Activated CD4-positive, CD25-positive, alpha-beta regulatory T cell treated with anti-CD3 and anti-CD28 coated beads, Interleukin-2, amount 50 U/mL, for 72 hours (primary cell): ENCODE data around the gene EMC1.

Experiments
- DNase-seq: peaks from one replicate; pipeline ENCODE4 v3.0.0; 2021

EMC1 gene

DNA sequence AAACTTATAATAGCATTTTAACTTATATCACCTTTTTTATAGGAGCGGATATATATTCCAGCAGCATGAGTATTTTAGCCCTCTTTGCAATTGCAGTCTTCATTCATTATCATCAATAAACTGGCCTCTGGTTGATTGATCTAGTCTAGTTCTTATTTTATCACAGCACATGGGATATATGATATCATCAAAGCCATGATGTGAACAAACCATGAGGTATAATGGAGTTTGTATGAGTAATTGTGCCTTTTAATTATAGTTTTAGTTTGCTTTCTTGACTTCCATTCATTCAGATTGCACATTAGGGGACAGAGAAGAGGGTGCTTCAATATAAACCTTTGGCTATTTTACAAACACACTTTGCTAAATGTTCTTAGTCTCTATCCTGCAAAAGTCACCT is 37.7 kb downstream of the EMC1 start:
- DNase-seq, result no peak

DNA sequence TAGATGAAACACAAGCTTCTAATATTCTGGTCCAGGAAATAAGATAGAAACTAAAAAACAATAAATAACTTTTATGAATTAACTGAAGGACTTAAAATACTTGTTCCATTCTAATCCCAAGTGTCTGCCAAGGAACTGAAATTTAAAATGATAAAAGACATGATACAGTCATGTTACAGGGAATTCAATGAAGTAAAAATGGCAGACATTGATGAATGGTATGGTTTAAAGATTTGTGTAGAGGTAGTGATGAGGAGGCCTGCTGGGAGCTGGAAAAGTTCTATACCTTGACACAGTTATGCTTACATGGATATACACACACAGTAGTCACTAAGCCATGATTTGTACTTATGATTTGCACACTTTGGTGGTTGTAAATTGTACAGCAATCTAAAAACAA is 39.2 kb downstream of the EMC1 start:
- no peak for DNase-seq

DNA sequence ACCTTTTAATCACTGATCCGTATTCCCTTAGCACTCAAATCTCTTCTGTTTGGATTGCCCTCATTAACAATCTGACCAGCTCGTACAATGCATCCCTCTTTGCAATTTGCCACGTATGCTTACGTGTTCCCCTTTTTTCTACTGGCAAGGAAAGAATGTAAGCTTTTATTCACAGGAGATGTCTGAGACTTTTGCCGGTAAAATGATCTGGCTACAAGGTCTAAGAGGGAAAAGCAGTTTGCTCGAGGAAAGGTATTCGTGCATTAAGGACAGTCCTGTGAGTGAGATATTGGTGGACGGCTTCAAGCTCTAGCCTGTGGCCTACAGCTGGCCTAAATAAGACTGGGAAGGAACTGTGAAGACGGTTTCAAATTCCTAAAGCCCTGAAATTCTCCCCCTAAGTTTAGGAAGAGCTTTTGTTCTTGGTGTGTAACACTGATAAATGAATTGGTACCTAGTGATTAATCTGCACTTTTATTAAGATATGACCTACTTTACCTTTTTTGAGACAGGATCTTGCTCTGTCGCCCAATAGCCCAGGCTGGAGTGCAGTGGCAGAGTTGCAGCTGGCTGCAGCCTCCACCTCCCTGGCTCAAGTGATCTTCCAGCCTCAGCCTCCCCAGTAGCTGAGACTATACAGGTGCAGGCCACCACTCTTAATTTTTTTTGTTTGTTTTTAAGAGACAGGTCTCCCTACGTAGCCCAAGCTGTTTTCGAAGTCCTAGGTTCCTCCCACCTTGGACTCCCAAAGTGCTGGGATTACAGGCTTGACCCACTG is 40.4 kb downstream of the EMC1 start:
- DNase-seq, result no peak

DNA sequence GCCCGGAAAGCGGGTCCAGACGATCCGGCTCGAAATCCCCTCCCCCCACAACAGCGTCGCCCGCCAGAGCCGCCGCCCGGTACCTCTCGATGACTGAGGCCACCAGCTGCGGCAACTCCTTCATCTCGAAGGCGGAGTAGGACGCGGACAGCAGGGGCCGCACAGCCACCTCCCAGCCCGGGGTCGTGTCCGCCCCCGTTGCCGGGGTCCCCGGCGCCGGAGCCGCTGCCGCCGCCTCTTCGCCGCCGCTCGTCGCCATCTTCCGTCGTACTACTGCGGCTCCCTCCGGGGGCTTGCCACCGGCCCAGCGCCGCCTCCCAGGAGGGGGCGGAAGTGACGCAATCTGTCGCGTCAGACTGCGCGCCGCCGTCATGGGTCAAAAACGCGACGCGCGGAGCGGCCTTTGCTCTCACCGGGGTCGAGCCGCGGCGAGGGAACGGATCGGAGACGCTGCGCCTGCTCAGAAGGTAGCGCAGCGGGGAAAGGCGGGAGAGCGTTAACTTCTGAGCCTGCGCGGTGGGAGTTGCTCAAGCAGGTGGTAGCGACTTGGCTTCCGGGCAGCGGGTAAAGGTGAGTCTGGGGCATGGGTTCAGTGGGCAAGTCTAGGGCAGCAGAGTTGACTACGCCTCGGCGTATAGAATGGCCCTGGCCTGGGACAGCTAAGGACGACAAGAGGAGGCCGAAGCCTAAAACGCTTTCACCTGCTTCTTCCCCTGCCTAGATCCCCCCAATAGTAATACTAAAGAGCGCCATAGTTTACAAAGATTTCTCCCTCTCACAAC is 41.1 kb downstream of the EMC1 start, which contains the start of gene UBR4:
Gene UBR4, minus strand, starts transcription at position 277 of the 782 bp plus-strand sequence. Its CDS starts 18 bp downstream, at position 259.
- DNase-seq, result peak; percentile 97

DNA sequence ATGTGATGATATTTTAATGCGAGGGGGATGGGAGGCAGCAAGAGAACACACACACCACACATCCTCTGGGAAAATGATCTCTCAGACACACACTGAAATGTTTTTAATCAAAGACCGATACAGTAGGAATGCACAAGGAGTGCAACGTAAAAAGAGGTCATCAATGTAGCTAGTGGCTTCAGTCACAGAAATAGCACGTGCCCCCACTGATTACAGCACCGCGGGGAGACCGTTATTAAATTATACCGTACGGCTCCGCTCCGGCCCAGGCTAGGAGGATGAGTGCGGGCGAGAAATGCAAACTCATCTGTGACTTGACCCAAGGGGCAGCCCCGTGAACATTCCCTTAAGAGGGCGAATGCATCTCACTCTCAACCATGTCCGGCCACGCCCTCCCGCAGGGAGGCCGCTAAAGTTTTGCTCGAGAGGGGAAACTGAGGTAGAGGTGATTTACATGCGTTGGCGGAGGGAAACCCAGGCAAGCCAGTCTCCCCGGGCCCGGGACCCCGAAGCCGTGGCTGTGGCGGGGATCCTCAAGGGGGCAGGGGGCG is 41.8 kb downstream of the EMC1 start:
- DNase-seq, result peak; percentile 78

DNA sequence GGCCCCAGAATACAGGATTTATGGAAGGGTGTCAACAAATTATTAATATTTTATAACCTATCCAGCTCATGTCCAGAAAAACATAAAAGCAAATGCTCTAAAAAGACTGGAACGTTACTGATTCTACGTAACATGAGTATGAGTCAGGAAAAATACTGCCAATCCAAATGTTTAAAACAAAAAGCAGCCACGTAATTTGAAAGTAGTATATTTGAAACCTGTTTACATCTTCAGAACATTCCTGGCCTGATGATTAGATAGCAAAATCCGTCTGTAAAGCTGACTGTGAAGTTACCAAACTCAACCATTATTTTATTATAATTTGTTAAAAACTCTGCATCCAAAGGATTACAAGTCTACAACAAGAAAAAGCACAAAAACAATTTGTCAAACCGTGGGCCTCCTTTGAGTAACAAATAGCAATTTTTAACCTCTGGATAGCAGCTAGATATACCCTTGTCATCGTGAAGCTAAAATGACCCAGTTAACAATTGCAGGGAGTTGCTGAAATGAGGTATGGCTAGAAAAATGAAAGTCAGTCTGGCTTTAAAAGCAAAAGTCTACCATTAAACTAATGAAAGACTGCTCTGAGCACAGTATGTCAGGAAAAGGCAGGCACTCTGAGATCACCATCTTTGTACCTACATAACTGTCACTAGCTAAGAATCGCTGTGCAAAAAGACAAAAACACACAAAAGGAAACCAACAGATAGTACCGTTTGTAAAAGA is 42.5 kb downstream of the EMC1 start:
- DNase-seq, result no peak

DNA sequence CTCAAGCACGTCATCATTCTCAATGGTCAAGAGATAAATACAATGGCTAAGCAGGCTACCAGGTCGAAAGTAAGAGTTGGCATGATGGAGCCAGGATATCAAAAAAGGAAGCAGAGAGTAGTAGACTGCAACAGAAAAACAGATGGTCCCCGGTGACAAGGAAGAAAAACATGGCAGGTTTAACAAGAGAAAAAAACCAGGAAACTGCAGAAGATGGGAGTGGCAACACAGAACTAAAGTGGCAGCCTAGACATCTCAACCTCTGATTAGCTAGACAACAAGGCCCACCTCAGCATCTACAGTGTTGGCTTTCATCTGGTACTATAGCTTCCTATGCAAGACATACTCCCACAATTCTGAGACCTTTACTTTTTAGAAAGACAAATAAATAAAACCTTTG is 44.4 kb downstream of the EMC1 start:
- no peak for DNase-seq

DNA sequence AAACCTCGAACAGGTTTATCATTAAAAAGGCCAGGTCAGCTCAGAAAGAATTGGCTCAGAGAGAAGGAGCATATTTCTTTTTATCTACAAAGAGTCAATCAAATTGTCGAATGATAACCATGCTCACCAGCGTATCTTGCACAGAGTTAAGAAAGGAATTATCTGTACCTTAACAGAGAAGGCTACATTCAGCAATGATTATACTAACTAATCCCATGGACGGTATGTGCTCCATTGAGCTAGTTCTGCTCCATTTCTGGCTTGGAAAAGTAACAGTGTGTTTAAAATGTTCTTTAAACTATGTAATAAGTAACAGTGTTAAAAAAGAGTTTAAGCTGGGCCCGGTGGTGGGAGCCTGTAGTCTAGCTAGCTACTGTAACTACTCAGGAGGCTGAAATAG is 45.5 kb downstream of the EMC1 start:
- DNase-seq, result no peak

DNA sequence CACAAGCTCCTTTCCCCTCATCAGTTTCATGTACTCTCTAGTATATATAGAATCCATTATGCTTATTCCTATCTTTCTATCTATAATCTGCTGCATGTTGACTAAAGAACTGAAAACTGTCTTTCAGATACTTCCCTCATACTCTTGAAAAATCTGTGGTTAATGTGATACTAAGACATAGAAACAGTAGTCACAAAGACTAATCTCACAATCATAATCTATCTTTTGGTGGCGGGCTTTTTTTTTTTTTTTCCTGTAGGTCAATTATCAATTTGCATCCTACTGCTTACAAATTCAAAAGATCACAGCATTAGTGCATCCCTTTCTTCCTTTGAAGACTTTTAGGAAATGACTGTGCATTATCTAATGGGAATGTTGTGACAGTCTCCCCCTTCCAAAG is 45.9 kb downstream of the EMC1 start:
- no peak for DNase-seq

DNA sequence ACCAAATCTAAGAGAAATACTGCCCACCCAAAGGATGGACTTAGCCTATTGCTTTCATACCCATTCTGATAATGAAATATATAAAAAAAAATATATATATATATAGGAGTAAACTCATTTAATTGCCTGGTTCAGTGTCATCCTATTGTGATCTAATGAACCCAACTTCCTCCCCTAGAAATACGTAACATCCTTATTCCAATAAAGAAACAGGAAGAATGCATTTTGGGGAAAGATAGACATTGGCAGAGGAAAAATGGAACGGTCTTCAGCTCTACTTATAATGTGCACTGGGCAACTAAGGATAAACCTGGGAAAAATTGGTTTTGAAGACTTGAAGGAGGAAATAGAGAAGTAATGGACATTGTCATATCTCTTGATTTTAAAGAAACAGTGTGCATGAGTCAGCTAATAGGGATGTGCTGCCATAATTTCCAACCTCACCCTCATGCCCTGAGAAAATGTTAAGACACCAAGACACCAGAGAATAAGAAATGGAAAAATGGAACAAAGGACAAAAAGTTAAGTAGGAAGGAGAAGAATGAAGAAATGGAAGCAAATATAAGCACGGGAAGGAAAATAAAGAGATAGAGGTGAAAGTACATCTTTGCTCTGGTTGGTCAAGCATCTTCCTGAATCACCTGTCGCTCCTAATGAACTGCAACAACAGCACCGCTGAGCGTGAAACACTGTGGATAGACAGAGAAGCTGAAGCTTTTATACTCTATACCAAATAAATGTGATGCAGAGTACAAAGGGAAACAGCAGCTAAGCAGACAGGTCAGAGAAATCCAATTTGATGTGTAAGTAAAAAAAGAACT is 46.7 kb downstream of the EMC1 start:
- DNase-seq, result no peak

DNA sequence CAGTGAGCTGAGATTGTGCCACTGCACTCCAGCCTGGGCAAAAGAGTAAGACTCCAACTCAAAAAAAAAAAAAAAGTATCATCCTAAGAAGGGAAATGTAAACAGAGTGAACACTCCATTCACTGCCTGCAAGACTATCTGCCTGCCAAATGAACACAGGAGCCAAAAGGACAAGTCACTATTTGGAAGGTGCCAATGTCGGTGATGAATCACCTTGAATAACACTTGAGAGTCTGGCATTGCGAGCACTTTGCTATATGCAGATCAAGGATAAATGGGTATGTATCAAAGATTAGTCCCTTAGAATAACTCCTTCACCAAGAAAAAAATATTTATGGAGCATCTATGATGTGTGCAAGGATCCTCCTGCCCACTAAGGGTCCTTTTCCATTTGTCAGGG is 47.9 kb downstream of the EMC1 start:
- no peak for DNase-seq

DNA sequence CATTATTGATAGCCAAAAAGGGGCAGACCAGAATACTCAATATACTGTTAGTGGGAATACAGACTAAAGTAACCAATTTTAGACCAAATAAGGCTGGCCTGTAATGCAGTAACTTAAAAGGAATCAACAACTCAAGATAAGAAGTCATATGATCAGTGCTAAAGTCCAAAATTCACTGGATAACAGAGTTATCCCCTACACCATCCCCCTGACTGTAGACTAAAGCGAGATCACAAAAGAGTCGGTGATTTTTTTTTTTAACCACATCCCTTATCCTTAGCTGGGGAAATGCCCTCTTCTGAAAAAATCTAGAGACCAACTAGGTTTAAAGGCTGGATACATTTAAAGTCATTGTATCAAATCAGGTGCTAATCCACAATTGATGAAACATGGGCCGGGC is 48.9 kb downstream of the EMC1 start:
- DNase-seq, result no peak

DNA sequence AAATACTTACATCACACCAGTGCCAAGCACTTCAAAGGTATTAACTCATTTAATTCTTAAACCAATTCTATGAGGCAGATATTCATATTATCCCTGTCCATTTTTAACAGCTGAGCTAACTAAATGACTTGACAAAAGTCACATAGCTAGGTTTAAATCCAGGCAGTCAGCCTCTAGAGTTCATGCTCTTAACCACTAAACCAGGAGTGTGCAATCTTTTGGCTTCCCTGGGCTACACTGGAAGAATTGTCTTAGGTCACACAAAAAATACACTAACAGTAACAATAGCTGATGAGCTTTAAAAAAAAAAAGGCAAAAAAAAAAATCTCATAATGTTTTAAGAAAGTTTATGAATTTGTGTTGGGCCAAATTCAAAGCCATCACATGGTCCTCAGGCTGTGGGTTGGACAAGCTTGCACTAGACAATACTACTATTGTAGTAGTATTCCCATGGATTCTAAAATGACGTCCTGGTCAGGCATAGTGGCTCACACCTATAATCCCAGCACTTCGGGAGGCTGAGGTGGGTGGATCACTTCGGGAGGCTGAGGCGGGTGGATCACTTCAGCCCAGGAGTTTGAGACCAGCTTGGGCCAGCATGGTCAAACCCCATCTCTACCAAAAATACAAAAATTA is 51.2 kb downstream of the EMC1 start:
- DNase-seq, result no peak

DNA sequence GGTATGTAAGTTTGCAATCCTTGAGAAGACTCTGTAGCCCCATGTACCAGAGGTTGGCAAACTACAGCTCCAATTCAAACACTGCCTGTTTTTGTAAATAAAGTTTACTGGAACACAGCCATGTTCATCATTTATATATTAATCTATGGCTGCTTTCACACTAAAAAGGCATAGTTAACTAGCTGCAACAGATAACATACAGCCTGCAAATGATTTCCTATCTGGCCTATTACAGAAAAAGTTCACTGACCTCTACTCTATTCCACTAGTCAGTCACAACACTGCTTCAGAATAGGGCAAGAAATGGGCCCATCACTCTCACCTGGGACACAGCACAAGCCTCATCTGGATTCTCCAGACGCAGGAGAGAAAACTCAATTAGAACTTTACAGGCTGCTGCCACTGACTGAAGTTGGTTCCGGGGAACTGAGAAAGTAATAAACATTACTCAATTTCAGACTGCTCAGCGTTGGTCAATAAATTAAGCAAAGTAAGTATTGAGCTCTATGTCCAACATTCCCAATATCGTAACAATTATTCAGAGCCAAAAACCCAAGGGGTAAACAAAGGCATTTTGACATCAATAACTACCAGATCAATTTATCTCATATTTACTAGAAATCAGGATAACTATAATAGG is 51.9 kb downstream of the EMC1 start:
- no peak for DNase-seq

DNA sequence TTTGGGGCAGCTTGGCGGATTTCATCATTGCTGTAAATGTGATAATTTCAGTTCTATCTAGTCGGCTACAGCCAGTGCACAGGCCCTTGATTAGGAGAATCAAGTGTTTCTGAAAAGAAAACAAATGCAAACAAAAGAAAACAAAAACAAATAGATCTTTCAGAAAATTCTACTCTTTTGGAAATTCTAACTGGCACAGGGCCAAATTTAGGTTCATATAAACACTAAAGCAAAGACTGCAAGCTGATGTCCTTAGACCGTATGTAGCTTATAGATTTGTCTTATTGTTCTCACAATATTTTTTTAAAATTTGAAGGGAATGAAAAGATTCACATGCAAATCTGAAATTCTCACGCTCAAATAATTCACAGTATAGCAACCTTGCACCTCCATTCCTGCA is 52.5 kb downstream of the EMC1 start:
- no peak for DNase-seq

DNA sequence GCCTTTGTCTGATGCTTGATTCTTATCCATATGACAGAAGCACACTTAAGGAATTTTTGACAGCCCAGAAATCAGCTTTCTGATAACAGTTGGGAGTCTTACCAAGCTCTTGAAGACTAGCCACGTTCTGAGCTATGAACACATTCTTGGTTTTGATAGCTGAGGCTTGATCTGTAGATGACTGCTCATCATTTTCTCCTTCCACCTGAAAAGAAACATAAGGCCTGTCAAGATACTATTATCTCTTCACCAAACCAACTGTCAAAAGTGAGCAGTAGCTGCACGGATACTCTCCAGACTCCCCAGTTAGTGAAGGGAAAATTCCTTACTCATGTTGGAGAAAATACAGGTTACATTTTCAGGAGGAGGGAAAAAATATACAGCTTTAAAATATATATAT is 53.5 kb downstream of the EMC1 start:
- DNase-seq, result no peak

DNA sequence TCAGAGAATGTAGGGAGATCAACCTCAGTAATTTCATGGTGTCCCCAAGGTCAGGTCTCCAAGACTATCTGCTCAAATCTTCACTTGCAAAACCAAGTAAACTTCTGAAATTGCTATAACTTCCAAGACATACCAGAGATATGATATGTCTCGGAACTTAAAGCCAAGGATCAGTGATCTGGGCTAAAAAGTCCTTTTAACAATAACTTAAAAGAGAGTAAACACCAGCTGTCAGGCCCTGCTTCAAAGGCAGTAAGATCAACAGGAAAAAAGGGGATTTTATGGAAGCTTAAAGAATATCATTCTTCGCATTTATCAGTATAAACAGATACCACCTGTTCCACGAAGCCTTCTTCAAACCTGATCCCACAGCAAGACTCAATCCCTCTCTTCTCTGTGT is 55.0 kb downstream of the EMC1 start:
- DNase-seq, result no peak

DNA sequence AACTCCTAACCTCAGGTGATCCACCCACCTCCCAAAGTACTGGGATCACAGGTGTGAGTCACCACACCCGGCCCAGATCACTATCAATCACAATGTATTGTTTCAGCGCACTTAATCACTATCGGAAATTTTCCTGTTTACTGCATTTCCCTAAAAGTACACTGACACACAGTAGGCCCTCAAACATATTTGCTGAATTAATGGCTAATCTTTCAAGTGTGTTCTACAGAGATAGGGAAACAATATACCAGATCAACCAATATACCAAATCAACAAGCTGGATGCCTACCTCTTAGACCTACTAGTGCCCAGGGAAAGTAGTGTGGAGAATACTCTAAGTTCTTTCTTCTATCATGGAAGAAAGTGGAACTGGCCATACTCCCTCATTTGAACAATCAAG is 58.3 kb downstream of the EMC1 start:
- no peak for DNase-seq

DNA sequence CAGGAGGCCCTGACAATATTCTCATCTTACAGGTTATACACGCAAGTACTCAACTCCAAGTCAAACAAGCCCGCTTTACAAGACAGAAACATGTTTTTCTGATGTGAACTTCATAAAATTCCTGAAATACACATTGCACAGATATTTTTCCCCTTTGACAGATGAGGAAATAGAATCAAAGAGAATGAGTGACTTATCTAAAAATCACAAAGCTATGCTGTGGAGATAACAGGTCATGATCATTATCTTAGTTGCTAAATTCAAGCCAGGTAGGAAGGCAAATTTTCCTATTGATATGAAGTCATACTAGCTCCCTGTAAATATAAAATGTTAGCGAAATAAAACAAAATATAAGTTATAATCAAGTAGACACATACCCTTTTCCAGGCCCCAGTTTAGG is 59.5 kb downstream of the EMC1 start:
- no peak for DNase-seq

DNA sequence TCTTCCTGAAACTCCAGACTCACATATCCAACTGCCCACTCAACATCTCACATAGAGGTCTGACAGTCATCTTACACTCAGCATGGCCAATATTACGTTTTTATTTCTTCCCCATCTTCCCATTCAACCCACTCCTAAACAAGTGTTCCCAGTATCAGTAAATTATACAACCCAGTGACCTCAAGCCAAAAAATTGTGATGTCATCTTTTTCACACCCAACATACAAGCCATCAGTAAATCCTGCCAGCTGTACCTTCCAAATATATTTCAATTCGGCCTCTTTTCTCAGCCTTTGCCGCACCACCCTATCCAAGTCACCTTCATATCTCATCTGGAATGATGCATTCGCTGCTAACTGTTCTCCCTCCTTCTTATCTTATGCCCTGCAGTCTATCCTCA is 60.9 kb downstream of the EMC1 start:
- no peak for DNase-seq

DNA sequence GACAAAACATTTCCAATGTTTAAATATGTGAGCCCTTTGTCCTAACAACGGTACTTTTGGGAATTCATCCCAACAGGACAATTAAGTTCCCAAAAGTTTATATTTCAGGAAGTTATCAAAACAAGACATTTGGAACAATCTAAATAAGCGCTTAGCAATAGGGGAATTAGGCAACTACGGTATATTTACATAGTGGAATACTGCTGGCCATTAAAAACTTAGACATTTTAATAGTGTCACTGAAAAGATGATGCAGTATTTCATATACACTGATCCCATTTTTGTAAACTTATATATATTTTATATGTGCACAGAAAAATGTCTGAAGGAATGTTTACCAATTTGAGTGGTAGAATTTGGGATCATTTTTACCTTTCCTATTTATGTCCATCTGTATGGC is 62.1 kb downstream of the EMC1 start:
- DNase-seq, result no peak

DNA sequence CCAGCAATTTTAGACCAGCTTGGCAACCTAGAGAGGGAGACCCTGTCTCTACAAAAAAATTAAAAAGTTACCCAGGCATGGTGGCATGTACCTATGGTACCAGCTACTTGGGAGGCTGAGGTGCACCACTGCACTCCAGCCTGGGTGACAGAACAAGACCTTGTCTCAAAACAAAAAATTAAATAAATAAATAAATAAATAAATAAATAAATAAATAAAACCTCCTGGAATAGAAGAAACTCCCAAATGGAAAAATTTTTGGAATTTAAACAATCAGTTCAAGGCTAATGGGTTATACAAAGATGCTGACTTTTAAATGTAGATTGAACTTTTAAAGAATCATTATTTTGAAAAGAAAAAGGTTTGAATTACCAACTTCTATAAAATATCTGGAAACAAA is 63.5 kb downstream of the EMC1 start:
- DNase-seq, result no peak
